Vagina (tissue), 2 donors: ENCODE measurements around the gene ZBTB40. TPM values are rescaled to one million over a fixed set of nuclear protein-coding genes. Genes with fewer than 3 reads are reported as not detected.

Experiments used
- DNase-seq, 2 donors: peaks; one replicate each; pipeline ENCODE4 v3.0.0-alpha.2; 2017; ENCODE audit errors: extremely low spot score in 2 of 2
- H3K27ac ChIP-seq: fragments of 200-600 bp; sonication (generic); one replicate; pipeline ENCODE4 v1.5.1; 2019
- H3K27me3 ChIP-seq: fragments of 200-600 bp; sonication (generic); one replicate; pipeline ENCODE4 v1.5.1; 2019
- H3K36me3 ChIP-seq, 2 donors: fragments of 200-600 bp; sonication (generic); one replicate each; pipeline ENCODE4 v1.5.1; 2017 to 2019
- H3K4me1 ChIP-seq: fragments of 200-600 bp; sonication (generic); one replicate; pipeline ENCODE4 v1.5.1; 2019
- H3K4me3 ChIP-seq, 2 donors: fragments of 200-600 bp; sonication (generic); 1 replicate in 1 of 2; 2 replicates in 1 of 2; pipeline ENCODE4 v1.5.1; 2016 to 2019
- H3K9me3 ChIP-seq: fragments of 200-600 bp; sonication (generic); one replicate; pipeline ENCODE4 v1.5.1; 2019
- POLR2A ChIP-seq, 2 donors: fragments of 450-650 bp; IDR thresholded peaks; one replicate each; pipeline ENCODE4 v1.6.1; 2017; ENCODE audit warnings: antibody characterized with exemption in 2 of 2, mild to moderate bottlenecking in 2 of 2, moderate library complexity in 2 of 2
- POLR2AphosphoS5 ChIP-seq, 2 donors: sonication (generic); formaldehyde crosslinking; IDR thresholded peaks; one replicate each; pipeline ENCODE4 v1.9.0; 2017; ENCODE audit warnings: antibody characterized with exemption in 2 of 2, mild to moderate bottlenecking in 2 of 2, low read depth in 1 of 2; ENCODE audit not compliant: insufficient read depth in 1 of 2
- intact Hi-C: fragments of 100-400 bp; cut with DNase I; formaldehyde crosslinking; loops from one replicate; pipeline ENCODE4 v1.15.1; 2023
- total RNA-seq: library from RNA; depleted of rRNA; stranded (reverse); fragments of >200 nt; gene quantifications from one replicate; pipeline ENCODE4 v1.2.3, GENCODE V29; 2016
- TF ChIP-seq, protein P1 (sequence below), 3 experiments: fragments of 450-650 bp in 2 of 3; fragments of 200-600 bp in 1 of 3; sonication (generic) in 1 of 3; IDR thresholded peaks; one replicate each; pipeline ENCODE4 v1.5.1; 2017 to 2019; ENCODE audit warnings: antibody characterized with exemption in 3 of 3, mild to moderate bottlenecking in 2 of 3, moderate library complexity in 2 of 3

Gene ZBTB40
- total RNA-seq, 1 donor from 2014 or later: 14.7 TPM

- Histone ChIP-seq H3K4me3 (no peak overlapping the region), H3K9me3 (no peaks in the 10 kb centered on the region), H3K4me1 (no peaks in the 10 kb centered on the region), H3K27me3 (peaks cover 4% of the 10 kb centered on the region), H3K36me3 (no peaks in the 10 kb centered on the region), H3K27ac (no peak overlapping the region)
- no peak for DNase-seq
- intact Hi-C loops: no loop called here
- no peak for TF ChIP-seq POLR2A (IDR thresholded peaks at IDR 0.05)
- TF ChIP-seq POLR2AphosphoS5 (IDR thresholded peaks at IDR 0.05; ENCODE audit: insufficient read depth in 1 of 2, low read depth in 1 of 2): no peak
- TF ChIP-seq, protein P1, sequence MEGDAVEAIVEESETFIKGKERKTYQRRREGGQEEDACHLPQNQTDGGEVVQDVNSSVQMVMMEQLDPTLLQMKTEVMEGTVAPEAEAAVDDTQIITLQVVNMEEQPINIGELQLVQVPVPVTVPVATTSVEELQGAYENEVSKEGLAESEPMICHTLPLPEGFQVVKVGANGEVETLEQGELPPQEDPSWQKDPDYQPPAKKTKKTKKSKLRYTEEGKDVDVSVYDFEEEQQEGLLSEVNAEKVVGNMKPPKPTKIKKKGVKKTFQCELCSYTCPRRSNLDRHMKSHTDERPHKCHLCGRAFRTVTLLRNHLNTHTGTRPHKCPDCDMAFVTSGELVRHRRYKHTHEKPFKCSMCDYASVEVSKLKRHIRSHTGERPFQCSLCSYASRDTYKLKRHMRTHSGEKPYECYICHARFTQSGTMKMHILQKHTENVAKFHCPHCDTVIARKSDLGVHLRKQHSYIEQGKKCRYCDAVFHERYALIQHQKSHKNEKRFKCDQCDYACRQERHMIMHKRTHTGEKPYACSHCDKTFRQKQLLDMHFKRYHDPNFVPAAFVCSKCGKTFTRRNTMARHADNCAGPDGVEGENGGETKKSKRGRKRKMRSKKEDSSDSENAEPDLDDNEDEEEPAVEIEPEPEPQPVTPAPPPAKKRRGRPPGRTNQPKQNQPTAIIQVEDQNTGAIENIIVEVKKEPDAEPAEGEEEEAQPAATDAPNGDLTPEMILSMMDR (IDR thresholded peaks at IDR 0.05): no peak
Observed at GRCh38 chr1:22566161-22566560, 114.5 kb downstream of the ZBTB40 start.

GRCh38 chr1:22567197-22567596, 115.5 kb downstream of the ZBTB40 start:
- Histone ChIP-seq H3K9me3 (no peaks in the 10 kb centered on the region), H3K27me3 (peaks cover 4% of the 10 kb centered on the region), H3K36me3 (no peaks in the 10 kb centered on the region), H3K4me3 (no peak overlapping the region), H3K4me1 (no peaks in the 10 kb centered on the region), H3K27ac (no peak overlapping the region)
- no peak for TF ChIP-seq POLR2AphosphoS5 (IDR thresholded peaks at IDR 0.05; ENCODE audit: insufficient read depth in 1 of 2, low read depth in 1 of 2)
- TF ChIP-seq, protein P1 (IDR thresholded peaks at IDR 0.05): no peak
- TF ChIP-seq POLR2A (IDR thresholded peaks at IDR 0.05): no peak
- DNase-seq: no peak
- intact Hi-C loops: no loop called here

- no peak overlapping the region for H3K27ac ChIP-seq
- no peaks in the 10 kb centered on the region for H3K4me1 ChIP-seq
- peaks cover 4% of the 10 kb centered on the region for H3K27me3 ChIP-seq
- H3K36me3 ChIP-seq: no peaks in the 10 kb centered on the region
- H3K9me3 ChIP-seq: no peaks in the 10 kb centered on the region
- H3K4me3 ChIP-seq: no peak overlapping the region
- intact Hi-C loops: no loop called here
- no peak for DNase-seq
- TF ChIP-seq POLR2A (IDR thresholded peaks at IDR 0.05) (no peak), POLR2AphosphoS5 (IDR thresholded peaks at IDR 0.05; ENCODE audit: insufficient read depth in 1 of 2, low read depth in 1 of 2) (no peak)
- TF ChIP-seq, protein P1 (IDR thresholded peaks at IDR 0.05): no peak
Observed at GRCh38 chr1:22567994-22568393, 116.3 kb downstream of the ZBTB40 start.

DNA sequence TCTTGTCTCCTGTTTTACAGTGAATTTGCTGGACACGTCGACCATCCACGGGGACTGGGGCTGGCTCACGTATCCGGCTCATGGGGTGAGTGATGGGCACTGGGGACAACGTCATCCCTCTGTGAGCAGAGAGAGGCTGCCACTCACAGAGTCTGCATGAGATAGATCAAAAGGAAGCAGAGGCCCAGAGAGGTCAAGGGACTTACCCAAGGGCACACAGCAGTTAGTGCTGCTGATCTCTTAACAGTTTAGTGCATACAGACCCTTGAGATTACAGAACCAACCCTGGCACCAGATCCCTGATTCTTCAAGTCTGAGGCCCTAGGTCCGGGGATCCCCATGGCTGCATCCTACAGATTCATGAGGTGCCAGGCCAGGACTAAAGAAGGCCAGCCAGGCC, 117.6 kb downstream of the ZBTB40 start:
- intact Hi-C loops: no loop called here
- H3K36me3 ChIP-seq: no peaks in the 10 kb centered on the region
- no peak for DNase-seq
- no peaks in the 10 kb centered on the region for H3K9me3 ChIP-seq
- TF ChIP-seq, protein P1 (IDR thresholded peaks at IDR 0.05): no peak
- TF ChIP-seq POLR2A (IDR thresholded peaks at IDR 0.05) (no peak), POLR2AphosphoS5 (IDR thresholded peaks at IDR 0.05; ENCODE audit: insufficient read depth in 1 of 2, low read depth in 1 of 2) (no peak)
- no peak overlapping the region for H3K27ac ChIP-seq
- H3K27me3 ChIP-seq: peaks cover under 1% of the 10 kb centered on the region
- H3K4me3 ChIP-seq: no peak overlapping the region
- no peaks in the 10 kb centered on the region for H3K4me1 ChIP-seq

DNA sequence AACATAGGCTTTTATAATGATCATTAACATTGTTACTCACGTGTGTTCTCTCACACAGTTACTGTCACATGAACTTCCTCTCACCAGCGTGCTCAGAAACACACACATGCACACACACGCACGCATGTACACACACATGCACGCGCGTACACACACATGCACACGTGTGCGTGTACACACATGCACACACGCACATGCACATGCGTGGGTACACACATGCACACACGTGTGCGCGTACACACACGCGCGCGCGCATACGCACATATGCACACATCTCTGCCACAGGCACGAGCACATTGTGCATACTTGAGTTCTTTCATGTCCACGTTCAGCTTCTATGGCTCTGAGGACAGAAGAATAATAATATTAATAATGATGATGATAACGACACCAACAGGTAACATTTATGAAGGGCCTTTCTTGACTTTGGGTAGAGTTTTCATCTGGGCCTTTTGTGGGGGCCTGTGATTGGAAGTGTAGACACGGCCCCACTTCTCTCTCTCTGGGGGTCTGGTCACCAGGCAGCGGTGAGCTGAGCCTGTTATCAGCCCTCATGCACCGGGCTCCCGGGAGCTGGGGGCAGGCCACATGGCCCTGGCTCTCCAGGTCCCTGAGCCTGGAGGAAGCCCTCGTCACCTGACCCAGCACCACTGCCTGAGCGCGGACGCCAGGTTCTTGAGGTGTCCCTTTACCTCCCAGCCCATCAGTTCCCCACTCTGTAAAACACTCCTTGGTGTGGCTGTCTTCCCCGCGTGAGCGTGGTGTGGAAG, 118.7 kb downstream of the ZBTB40 start:
- Histone ChIP-seq H3K4me3 (no peak overlapping the region), H3K27me3 (no peaks in the 10 kb centered on the region), H3K36me3 (no peaks in the 10 kb centered on the region), H3K4me1 (no peaks in the 10 kb centered on the region), H3K9me3 (no peaks in the 10 kb centered on the region), H3K27ac (no peak overlapping the region)
- no peak for TF ChIP-seq POLR2AphosphoS5 (IDR thresholded peaks at IDR 0.05; ENCODE audit: insufficient read depth in 1 of 2, low read depth in 1 of 2)
- TF ChIP-seq POLR2A (IDR thresholded peaks at IDR 0.05): no peak
- TF ChIP-seq, protein P1 (IDR thresholded peaks at IDR 0.05): no peak
- no peak for DNase-seq
- intact Hi-C loops: no loop called here
